ENCODE data around the gene HCN4. TPM values are rescaled to one million over a fixed set of nuclear protein-coding genes. Genes with fewer than 3 reads are reported as not detected.

Gene HCN4
- total RNA-seq, 1 donor from 2014 or later: 3.8 TPM

- DNase-seq (ENCODE audit: extremely low spot score, unreplicated experiment): no peak
- Mint-ChIP-seq H3K4me1 (ENCODE audit: unreplicated experiment) (no peaks in the 10 kb centered on the region), H3K9me3 (no peaks in the 10 kb centered on the region), H3K36me3 (no peaks in the 10 kb centered on the region), H3K27ac (no peak overlapping the region), H3K27me3 (peaks cover 4% of the 10 kb centered on the region), H3K4me3 (no peak overlapping the region)
- TF ChIP-seq CTCF (conservative IDR thresholded peaks at IDR 0.05): no peak
These were observed 31.6 kb downstream of the HCN4 start for GRCh38 chr15:73337187-73337586.

GRCh38 chr15:73336756-73337155 is 32.0 kb downstream of the HCN4 start:
- Mint-ChIP-seq H3K27me3 (peaks cover 4% of the 10 kb centered on the region), H3K4me1 (ENCODE audit: unreplicated experiment) (no peaks in the 10 kb centered on the region), H3K4me3 (no peak overlapping the region), H3K27ac (no peak overlapping the region), H3K9me3 (no peaks in the 10 kb centered on the region), H3K36me3 (no peaks in the 10 kb centered on the region)
- DNase-seq (ENCODE audit: extremely low spot score, unreplicated experiment): no peak
- TF ChIP-seq CTCF (conservative IDR thresholded peaks at IDR 0.05): no peak

GRCh38 chr15:73335471-73335870 is 33.3 kb downstream of the HCN4 start:
- H3K27me3 Mint-ChIP-seq: peaks cover 4% of the 10 kb centered on the region
- no peak overlapping the region for H3K4me3 Mint-ChIP-seq
- no peaks in the 10 kb centered on the region for H3K4me1 Mint-ChIP-seq (ENCODE audit: unreplicated experiment)
- no peak for TF ChIP-seq CTCF (conservative IDR thresholded peaks at IDR 0.05)
- H3K36me3 Mint-ChIP-seq: no peaks in the 10 kb centered on the region
- H3K9me3 Mint-ChIP-seq: no peaks in the 10 kb centered on the region
- H3K27ac Mint-ChIP-seq: no peak overlapping the region
- no peak for DNase-seq (ENCODE audit: extremely low spot score, unreplicated experiment)

- H3K4me1 Mint-ChIP-seq (ENCODE audit: unreplicated experiment): no peaks in the 10 kb centered on the region
- peaks cover 4% of the 10 kb centered on the region for H3K27me3 Mint-ChIP-seq
- no peaks in the 10 kb centered on the region for H3K36me3 Mint-ChIP-seq
- no peaks in the 10 kb centered on the region for H3K9me3 Mint-ChIP-seq
- H3K4me3 Mint-ChIP-seq: no peak overlapping the region
- DNase-seq (ENCODE audit: extremely low spot score, unreplicated experiment): no peak
- TF ChIP-seq CTCF (conservative IDR thresholded peaks at IDR 0.05): no peak
- no peak overlapping the region for H3K27ac Mint-ChIP-seq
These were observed 33.7 kb downstream of the HCN4 start for GRCh38 chr15:73335026-73335425.

GRCh38 chr15:73334086-73334485 is 34.7 kb downstream of the HCN4 start:
- H3K36me3 Mint-ChIP-seq: no peaks in the 10 kb centered on the region
- no peak overlapping the region for H3K27ac Mint-ChIP-seq

More at GRCh38 chr15:73334086-73334485, 34.7 kb downstream of the HCN4 start:
- Mint-ChIP-seq H3K4me3 (no peak overlapping the region), H3K9me3 (no peaks in the 10 kb centered on the region), H3K27me3 (peaks cover 4% of the 10 kb centered on the region), H3K4me1 (ENCODE audit: unreplicated experiment) (no peaks in the 10 kb centered on the region)
- TF ChIP-seq CTCF (conservative IDR thresholded peaks at IDR 0.05): no peak
- DNase-seq (ENCODE audit: extremely low spot score, unreplicated experiment): no peak
